CD4-positive, alpha-beta T cell treated with Interleukin-21 for 1 hour (primary cell): Measurements from ENCODE around the gene ANXA4.
"Not testable (repeated sequence)": the region's sequence is repeated elsewhere in the genome, so short reads cannot be mapped to it uniquely, and the experiment has no call there.

Experiments used
- DNase-seq: peaks from one replicate; pipeline ENCODE4 v3.0.0-alpha.2; 2020

The ANXA4 gene

GRCh38 chr2:69721022-69721421 lies 20.9 kb upstream of the ANXA4 start:
- DNase-seq: no peak

- no peak for DNase-seq
These were observed 18.1 kb upstream of the ANXA4 start for GRCh38 chr2:69723791-69724190.

GRCh38 chr2:69724540-69725159 lies 17.3 kb upstream of the ANXA4 start:
- peak; percentile 84 for DNase-seq

GRCh38 chr2:69725706-69726360 lies 16.1 kb upstream of the ANXA4 start:
- DNase-seq: no peak

GRCh38 chr2:69729266-69729665 lies 12.7 kb upstream of the ANXA4 start:
- DNase-seq: no peak

GRCh38 chr2:69729781-69730180 lies 12.2 kb upstream of the ANXA4 start:
- no peak for DNase-seq

GRCh38 chr2:69731147-69731970 lies 10.6 kb upstream of the ANXA4 start:
- no peak for DNase-seq

- DNase-seq: no peak
These were observed 8.4 kb upstream of the ANXA4 start for GRCh38 chr2:69733342-69734034.

- DNase-seq: no peak
These were observed 7.8 kb upstream of the ANXA4 start for GRCh38 chr2:69734035-69734611.

GRCh38 chr2:69734854-69735544 lies 6.9 kb upstream of the ANXA4 start:
- DNase-seq: no peak

- DNase-seq: no peak
These were observed 6.2 kb upstream of the ANXA4 start for GRCh38 chr2:69735686-69736085.

GRCh38 chr2:69738149-69738548 lies 3.8 kb upstream of the ANXA4 start:
- not testable (repeated sequence) for DNase-seq

GRCh38 chr2:69740502-69740951 lies 1.4 kb upstream of the ANXA4 start:
- DNase-seq: no peak

GRCh38 chr2:69741229-69741574 lies 732 bp upstream of the ANXA4 start:
- DNase-seq: peak; percentile 21

GRCh38 chr2:69742322-69742952 lies 503 bp downstream of the ANXA4 start:
- no peak for DNase-seq

- DNase-seq: no peak
These were observed 1.9 kb downstream of the ANXA4 start for GRCh38 chr2:69743847-69744264.

GRCh38 chr2:69744456-69744855 lies 2.5 kb downstream of the ANXA4 start:
- no peak for DNase-seq

GRCh38 chr2:69745035-69745434 lies 3.1 kb downstream of the ANXA4 start:
- no peak for DNase-seq

GRCh38 chr2:69750246-69750645 lies 8.3 kb downstream of the ANXA4 start:
- DNase-seq: no peak

- DNase-seq: no peak
These were observed 11.9 kb downstream of the ANXA4 start for GRCh38 chr2:69753659-69754363.

- no peak for DNase-seq
These were observed 12.7 kb downstream of the ANXA4 start for GRCh38 chr2:69754633-69755032.
